ENCODE data around the gene RASSF7. TPM values are rescaled to one million over a fixed set of nuclear protein-coding genes. Genes with fewer than 3 reads are reported as not detected.

Gene RASSF7
- total RNA-seq, 4 donors from 2014 or later = 0.56 to 2.4 (median 0.70) TPM

- intact Hi-C loops (cut with DNase I; ENCODE audit: low total_unique reads) (no loop called here), in situ Hi-C loops (cut with MboI; ENCODE audit: low sequenced_read_pairs in 4 of 4) (loop anchor here (25.0 kb wide), 2 partner anchors 138 to 163 kb away; partner anchors contain the start of genes EPS8L2 (in 3 of the 4) and TALDO1 (in 1 of the 4))
- H3K9me3 ChIP-seq = no peaks in the 10 kb centered on the region
- H3K36me3 ChIP-seq = no peaks in the 10 kb centered on the region
- H3K4me3 ChIP-seq = peak overlapping the region; percentile 70 to 99 (median 73)
- H3K27me3 ChIP-seq = no peaks in the 10 kb centered on the region
- ATAC-seq = peak in 1 of 2 donors; percentile 1
- peak overlapping the region in 3 of 4 donors; percentile 80 to 88 (median 82) for H3K27ac ChIP-seq
- peaks cover 30 to 48% of the 10 kb centered on the region in 2 donors for H3K4me1 ChIP-seq
- no peak for DNase-seq
- TF ChIP-seq POLR2A (IDR thresholded peaks at IDR 0.05) = no peak
- no peak for TF ChIP-seq CTCF (IDR thresholded peaks at IDR 0.05 in 4 of 5, conservative IDR thresholded peaks at IDR 0.05 in 1 of 5)
These were observed 14.0 kb downstream of the RASSF7 start for GRCh38 chr11:574632-575312.

GRCh38 chr11:575313-575995 lies 14.7 kb downstream of the RASSF7 start:
- peak in 1 of 2 donors; percentile 60 for TF ChIP-seq POLR2A (IDR thresholded peaks at IDR 0.05)
- TF ChIP-seq CTCF (IDR thresholded peaks at IDR 0.05 in 4 of 5, conservative IDR thresholded peaks at IDR 0.05 in 1 of 5) = no peak
- Histone ChIP-seq H3K27me3 (no peaks in the 10 kb centered on the region), H3K27ac (peak overlapping the region; percentile 80 to 88 (median 82)), H3K36me3 (no peaks in the 10 kb centered on the region), H3K4me3 (peak overlapping the region; percentile 70 to 99 (median 73)), H3K9me3 (no peaks in the 10 kb centered on the region), H3K4me1 (peaks cover 36 to 55% of the 10 kb centered on the region in 2 donors)
- ATAC-seq (peak; percentile 39 to 49), DNase-seq (no peak)
- intact Hi-C loops (cut with DNase I; ENCODE audit: low total_unique reads) (no loop called here), in situ Hi-C loops (cut with MboI; ENCODE audit: low sequenced_read_pairs in 4 of 4) (no loop called here)

GRCh38 chr11:575996-576768 lies 15.4 kb downstream of the RASSF7 start, which contains the start of gene PHRF1:
TSS of gene PHRF1 (plus strand) at chr11:576470. CDS start at chr11:581513, 5,043 bp downstream.
- H3K4me1 ChIP-seq = peaks cover 42 to 62% of the 10 kb centered on the region in 2 donors
- DNase-seq = peak; percentile 93 to 95
- intact Hi-C loops (cut with DNase I; ENCODE audit: low total_unique reads) = loop anchor here (1.0 to 2.0 kb wide), 4 partner anchors 41 to 119 kb away; partner anchors contain the start of genes DEAF1, HRAS and TMEM80
- peak within 1 kb of the TSS; percentile 94 to 99 (median 96) for H3K27ac ChIP-seq
- ATAC-seq = peak; percentile 93 to 97
- no peaks in the 10 kb centered on the region for H3K36me3 ChIP-seq
- H3K27me3 ChIP-seq = no peaks in the 10 kb centered on the region
- TF ChIP-seq POLR2A (IDR thresholded peaks at IDR 0.05) = peak; percentile 89 to 94
- TF ChIP-seq CTCF (IDR thresholded peaks at IDR 0.05 in 4 of 5, conservative IDR thresholded peaks at IDR 0.05 in 1 of 5) = no peak
- no peaks in the 10 kb centered on the region for H3K9me3 ChIP-seq
- in situ Hi-C loops (cut with MboI; ENCODE audit: low sequenced_read_pairs in 4 of 4) = no loop called here
- peak within 1 kb of the TSS; percentile 75 to 99 (median 80) for H3K4me3 ChIP-seq

- TF ChIP-seq POLR2A (IDR thresholded peaks at IDR 0.05) (no peak), CTCF (IDR thresholded peaks at IDR 0.05 in 4 of 5, conservative IDR thresholded peaks at IDR 0.05 in 1 of 5) (no peak)
- H3K27ac ChIP-seq = peak overlapping the region; percentile 94 to 99 (median 96)
- no peak for DNase-seq
- peak overlapping the region; percentile 73 to 84 (median 76) for H3K4me3 ChIP-seq
- H3K36me3 ChIP-seq = no peaks in the 10 kb centered on the region
- in situ Hi-C loops (cut with MboI; ENCODE audit: low sequenced_read_pairs in 4 of 4) (no loop called here), intact Hi-C loops (cut with DNase I; ENCODE audit: low total_unique reads) (loop anchor here (1.0 to 2.0 kb wide), 5 partner anchors 35 to 118 kb away; partner anchors contain the start of genes DEAF1, HRAS and TMEM80)
- H3K4me1 ChIP-seq = peaks cover 42 to 69% of the 10 kb centered on the region in 2 donors
- no peaks in the 10 kb centered on the region for H3K27me3 ChIP-seq
- no peak for ATAC-seq
- no peaks in the 10 kb centered on the region for H3K9me3 ChIP-seq
These were observed 16.2 kb downstream of the RASSF7 start for GRCh38 chr11:576811-577610.
